ENCODE results near the gene KANSL1L. TPM values are rescaled to one million over a fixed set of nuclear protein-coding genes. Genes with fewer than 3 reads are reported as not detected.

The KANSL1L gene
- total RNA-seq, 2 experiments from 2014 or later: 4.1 to 5.8 TPM

DNA sequence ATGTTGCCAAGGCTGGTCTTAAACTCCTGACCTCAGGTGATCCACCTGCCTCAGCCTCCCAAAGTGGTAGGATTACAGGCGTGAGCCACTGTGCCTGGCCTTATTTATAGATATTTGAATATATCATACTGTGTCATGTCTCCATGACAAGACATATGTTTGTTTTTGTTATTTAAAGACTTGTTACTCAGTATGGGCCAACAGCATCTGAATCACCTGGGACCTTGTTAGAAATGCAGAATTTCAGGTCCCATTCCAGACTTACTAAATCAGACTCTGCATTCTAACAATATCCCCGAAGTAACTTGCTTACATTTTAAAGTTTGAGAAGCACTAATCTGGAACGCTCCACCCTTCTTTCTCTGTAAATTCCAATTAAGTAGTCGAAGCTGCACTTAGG is 135.5 kb downstream of the KANSL1L start:
- DNase-seq (no peak), ATAC-seq (no peak)
- H3K27me3 Mint-ChIP-seq: no peaks in the 10 kb centered on the region
- CTCF ChIA-PET: no interaction called here
- H3K9me3 Mint-ChIP-seq (ENCODE audit: low read depth): no peaks in the 10 kb centered on the region
- no peak overlapping the region for H3K27ac Mint-ChIP-seq
- H3K4me1 Mint-ChIP-seq: peaks cover 2% of the 10 kb centered on the region
- H3K4me3 Mint-ChIP-seq: no peak overlapping the region
- H3K36me3 Mint-ChIP-seq: peaks cover 9% of the 10 kb centered on the region

- Mint-ChIP-seq H3K27ac (no peak overlapping the region), H3K4me1 (peaks cover 2% of the 10 kb centered on the region), H3K9me3 (ENCODE audit: low read depth) (no peaks in the 10 kb centered on the region), H3K27me3 (no peaks in the 10 kb centered on the region), H3K36me3 (peaks cover 10% of the 10 kb centered on the region), H3K4me3 (no peak overlapping the region)
- CTCF ChIA-PET: no interaction called here
- no peak for ATAC-seq
- no peak for DNase-seq
These were observed 137.0 kb downstream of the KANSL1L start for GRCh38 chr2:210034087-210034683.

DNA sequence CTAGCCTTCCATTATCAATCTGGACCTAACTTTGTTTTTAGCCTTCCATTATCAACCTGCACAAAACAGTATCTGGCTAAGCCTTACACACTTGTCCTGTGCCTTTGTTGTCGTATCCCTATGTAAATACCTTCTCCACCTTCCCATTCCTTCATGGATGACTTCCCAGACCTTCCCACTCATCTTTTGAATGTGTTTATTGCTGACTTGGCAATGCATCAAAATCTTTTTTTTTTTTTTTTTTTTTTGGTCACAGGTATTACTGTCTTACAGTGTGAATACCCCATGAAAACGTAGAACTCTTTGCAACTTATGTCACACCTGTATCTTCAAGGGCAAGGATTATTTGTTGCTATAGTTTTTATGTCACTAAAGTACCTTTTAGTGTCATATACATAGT is 143.0 kb downstream of the KANSL1L start:
- Mint-ChIP-seq H3K9me3 (ENCODE audit: low read depth) (no peaks in the 10 kb centered on the region), H3K4me1 (no peaks in the 10 kb centered on the region), H3K27me3 (no peaks in the 10 kb centered on the region), H3K36me3 (peaks cover 28% of the 10 kb centered on the region), H3K27ac (no peak overlapping the region), H3K4me3 (no peak overlapping the region)
- CTCF ChIA-PET: interaction anchor here (1.3 kb wide), 1 partner anchor 168 kb away, joined by 4 read pairs; no protein-coding TSS in a partner anchor
- DNase-seq (no peak), ATAC-seq (no peak)

DNA sequence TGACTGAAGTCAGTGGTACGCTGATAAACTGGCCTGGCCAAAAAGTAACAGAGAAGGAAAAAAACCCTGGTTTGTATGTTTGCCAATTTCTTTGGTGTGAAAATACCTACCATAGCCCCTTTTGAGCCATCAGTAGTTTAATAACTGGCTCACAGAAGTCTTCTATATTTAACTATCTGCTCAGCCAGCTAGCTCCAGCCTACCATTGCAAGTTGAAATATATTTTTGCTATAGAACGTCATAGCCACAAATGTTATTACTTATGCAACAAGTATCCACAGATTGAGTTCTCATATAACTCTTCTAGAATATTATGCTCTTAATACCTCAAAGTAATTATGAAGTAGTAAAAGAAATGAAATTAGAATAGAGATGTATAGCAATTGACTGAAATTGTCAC is 143.6 kb downstream of the KANSL1L start:
- Mint-ChIP-seq H3K36me3 (peaks cover 32% of the 10 kb centered on the region), H3K4me3 (no peak overlapping the region), H3K9me3 (ENCODE audit: low read depth) (no peaks in the 10 kb centered on the region), H3K27me3 (no peaks in the 10 kb centered on the region), H3K27ac (no peak overlapping the region), H3K4me1 (no peaks in the 10 kb centered on the region)
- ATAC-seq: no peak
- DNase-seq: no peak
- CTCF ChIA-PET: no interaction called here

DNA sequence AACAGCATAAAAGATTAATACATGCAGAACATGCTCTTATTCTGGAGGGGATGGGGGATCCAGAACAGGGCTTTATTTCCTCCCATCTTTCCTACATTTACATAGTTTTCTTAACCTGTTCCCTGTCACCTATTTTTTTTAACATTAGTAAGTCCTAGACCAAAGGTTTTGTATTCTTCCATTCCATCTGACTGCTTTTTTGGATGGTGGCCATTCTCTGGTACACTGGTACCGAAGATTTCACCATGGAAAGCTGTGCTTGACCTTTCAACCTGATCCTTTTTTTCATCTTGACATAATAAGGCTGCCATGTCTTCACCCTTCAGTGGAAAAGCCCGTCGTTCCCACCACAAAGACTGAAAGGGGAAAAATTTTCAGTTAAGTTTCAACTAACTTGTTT is 148.4 kb downstream of the KANSL1L start:
- Mint-ChIP-seq H3K27ac (no peak overlapping the region), H3K36me3 (peaks cover 41% of the 10 kb centered on the region), H3K27me3 (no peaks in the 10 kb centered on the region), H3K9me3 (ENCODE audit: low read depth) (no peaks in the 10 kb centered on the region), H3K4me3 (no peak overlapping the region), H3K4me1 (no peaks in the 10 kb centered on the region)
- CTCF ChIA-PET: no interaction called here
- DNase-seq (no peak), ATAC-seq (no peak)

DNA sequence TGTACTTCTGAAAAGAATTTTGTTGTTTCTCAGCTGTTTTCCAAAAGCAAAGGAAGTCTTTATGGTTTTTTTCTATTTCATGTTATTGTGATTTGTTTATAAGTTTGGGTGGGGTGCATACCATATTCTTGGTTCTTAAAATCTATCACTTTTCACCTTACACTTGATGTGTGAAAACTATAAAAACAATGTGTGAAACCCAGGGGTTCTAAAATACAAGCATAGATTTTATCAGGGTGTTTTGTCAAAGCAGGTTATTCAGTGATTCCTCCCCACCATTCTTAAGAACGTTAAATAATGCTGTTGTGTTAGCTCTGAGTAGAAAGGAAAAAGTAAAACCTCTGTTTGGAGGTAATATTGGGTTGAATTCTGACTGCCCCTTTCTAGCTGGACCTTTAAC is 151.1 kb downstream of the KANSL1L start:
- Mint-ChIP-seq H3K4me1 (no peaks in the 10 kb centered on the region), H3K36me3 (peaks cover 51% of the 10 kb centered on the region), H3K9me3 (ENCODE audit: low read depth) (no peaks in the 10 kb centered on the region), H3K27me3 (no peaks in the 10 kb centered on the region), H3K4me3 (no peak overlapping the region), H3K27ac (no peak overlapping the region)
- ATAC-seq (no peak), DNase-seq (no peak)
- CTCF ChIA-PET: no interaction called here

DNA sequence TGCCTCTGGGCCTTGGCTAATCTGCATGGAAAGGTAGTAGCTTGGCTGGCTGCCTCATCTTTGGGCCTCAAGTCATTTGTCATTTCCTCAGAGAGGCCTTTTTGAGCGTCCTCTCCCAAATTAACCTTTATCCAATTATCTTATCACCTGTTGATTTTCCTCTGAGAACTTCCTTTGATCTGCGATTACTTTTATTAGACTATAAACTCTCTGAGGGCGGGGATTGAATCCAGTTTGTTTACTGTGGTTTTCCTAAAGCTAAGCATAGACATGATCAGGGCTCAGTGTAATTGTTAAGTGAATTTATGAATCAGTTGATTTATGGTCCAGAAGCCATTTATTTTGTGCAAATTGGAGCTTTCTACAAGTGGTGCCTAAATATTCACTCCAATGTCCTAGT is 161.3 kb downstream of the KANSL1L start:
- peaks cover 55% of the 10 kb centered on the region for H3K4me1 Mint-ChIP-seq
- no peaks in the 10 kb centered on the region for H3K9me3 Mint-ChIP-seq (ENCODE audit: low read depth)
- no peaks in the 10 kb centered on the region for H3K27me3 Mint-ChIP-seq
- CTCF ChIA-PET: no interaction called here
- DNase-seq: no peak
- ATAC-seq: no peak
- peaks cover 50% of the 10 kb centered on the region for H3K36me3 Mint-ChIP-seq
- no peak overlapping the region for H3K27ac Mint-ChIP-seq
- H3K4me3 Mint-ChIP-seq: no peak overlapping the region

- no peak for DNase-seq
- no peak overlapping the region for H3K4me3 Mint-ChIP-seq
- H3K9me3 Mint-ChIP-seq (ENCODE audit: low read depth): no peaks in the 10 kb centered on the region
- H3K4me1 Mint-ChIP-seq: peaks cover 63% of the 10 kb centered on the region
- H3K27ac Mint-ChIP-seq: no peak overlapping the region
- peaks cover 51% of the 10 kb centered on the region for H3K36me3 Mint-ChIP-seq
- peak; percentile 53 for ATAC-seq
- H3K27me3 Mint-ChIP-seq: no peaks in the 10 kb centered on the region
- CTCF ChIA-PET: no interaction called here
These were observed 162.1 kb downstream of the KANSL1L start for GRCh38 chr2:210009126-210009525.

- DNase-seq: no peak
- CTCF ChIA-PET: no interaction called here
- peaks cover 73% of the 10 kb centered on the region for H3K4me1 Mint-ChIP-seq
- ATAC-seq: no peak
- H3K27ac Mint-ChIP-seq: no peak overlapping the region
- H3K4me3 Mint-ChIP-seq: no peak overlapping the region
- no peaks in the 10 kb centered on the region for H3K9me3 Mint-ChIP-seq (ENCODE audit: low read depth)
- peaks cover 53% of the 10 kb centered on the region for H3K36me3 Mint-ChIP-seq
- no peaks in the 10 kb centered on the region for H3K27me3 Mint-ChIP-seq
These were observed 163.3 kb downstream of the KANSL1L start for GRCh38 chr2:210007895-210008294.

- no peaks in the 10 kb centered on the region for H3K27me3 Mint-ChIP-seq
- H3K27ac Mint-ChIP-seq: no peak overlapping the region
- no peak for ATAC-seq
- peak overlapping the region; percentile 31 for H3K4me3 Mint-ChIP-seq
- H3K9me3 Mint-ChIP-seq (ENCODE audit: low read depth): no peaks in the 10 kb centered on the region
- peaks cover 38% of the 10 kb centered on the region for H3K36me3 Mint-ChIP-seq
- CTCF ChIA-PET: interaction anchor here (1.2 kb wide), 1 partner anchor 157 kb away, joined by 3 read pairs; no protein-coding TSS in a partner anchor
- no peak for DNase-seq
- H3K4me1 Mint-ChIP-seq: peaks cover 64% of the 10 kb centered on the region
These were observed 166.3 kb downstream of the KANSL1L start for GRCh38 chr2:210004881-210005280.

DNA sequence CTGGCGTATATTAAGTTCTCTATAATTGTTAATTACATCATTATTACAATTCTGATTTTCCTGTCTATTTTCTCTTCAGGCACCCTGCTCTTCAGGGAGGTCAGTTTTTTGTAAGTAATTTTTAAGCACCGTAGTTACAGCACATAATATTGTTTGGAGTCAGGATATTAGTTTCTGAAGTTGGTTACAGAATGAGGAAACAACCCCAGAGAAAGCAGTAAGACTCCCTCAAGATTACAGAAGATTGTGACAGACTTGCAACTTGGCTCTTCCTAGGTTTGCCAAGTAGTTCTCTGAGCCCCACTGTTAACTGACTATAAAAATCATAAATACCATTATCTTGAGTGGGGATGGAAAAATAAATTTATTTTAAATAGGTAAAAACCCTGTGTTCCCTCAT is 167.8 kb downstream of the KANSL1L start:
- H3K4me3 Mint-ChIP-seq: peak overlapping the region; percentile 98
- peaks cover 63% of the 10 kb centered on the region for H3K4me1 Mint-ChIP-seq
- DNase-seq (no peak), ATAC-seq (no peak)
- H3K9me3 Mint-ChIP-seq (ENCODE audit: low read depth): no peaks in the 10 kb centered on the region
- H3K36me3 Mint-ChIP-seq: peaks cover 29% of the 10 kb centered on the region
- H3K27ac Mint-ChIP-seq: peak overlapping the region; percentile 95
- CTCF ChIA-PET: interaction anchor here (1.2 kb wide), 1 partner anchor 12 kb away, joined by 3 read pairs; no protein-coding TSS in a partner anchor
- no peaks in the 10 kb centered on the region for H3K27me3 Mint-ChIP-seq

- ATAC-seq (peak; percentile 97), DNase-seq (peak; percentile 98)
- H3K27me3 Mint-ChIP-seq: no peaks in the 10 kb centered on the region
- peaks cover 21% of the 10 kb centered on the region for H3K36me3 Mint-ChIP-seq
- no peaks in the 10 kb centered on the region for H3K9me3 Mint-ChIP-seq (ENCODE audit: low read depth)
- CTCF ChIA-PET: interaction anchor here (1.2 kb wide), 1 partner anchor 13 kb away, joined by 3 read pairs; no protein-coding TSS in a partner anchor
- peak within 1 kb of the TSS; percentile 95 for H3K27ac Mint-ChIP-seq
- peaks cover 57% of the 10 kb centered on the region for H3K4me1 Mint-ChIP-seq
- peak within 1 kb of the TSS; percentile 98 for H3K4me3 Mint-ChIP-seq
These were observed 168.8 kb downstream of the KANSL1L start, which contains the start of gene RPE for GRCh38 chr2:210002158-210003157. TSS of gene RPE (plus strand) at chr2:210002638. CDS start at chr2:210002662, 24 bp downstream.

- H3K4me3 Mint-ChIP-seq: no peak overlapping the region
- CTCF ChIA-PET: no interaction called here
- peaks cover 42% of the 10 kb centered on the region for H3K4me1 Mint-ChIP-seq
- ATAC-seq (no peak), DNase-seq (no peak)
- H3K27me3 Mint-ChIP-seq: no peaks in the 10 kb centered on the region
- H3K9me3 Mint-ChIP-seq (ENCODE audit: low read depth): no peaks in the 10 kb centered on the region
- peaks cover 12% of the 10 kb centered on the region for H3K36me3 Mint-ChIP-seq
- no peak overlapping the region for H3K27ac Mint-ChIP-seq
These were observed 170.5 kb downstream of the KANSL1L start for GRCh38 chr2:210000464-210001324.

Measured in activated CD8-positive, alpha-beta memory T cell treated with anti-CD3 and anti-CD28 coated beads, Interleukin-2, amount 10 ng/mL, durations not matched to agents 7 days and 5 days (primary cell).